KMS-11 (cell line): ENCODE results near the gene DNMT3A.

ENCODE experiments used
- H2AFZ ChIP-seq: fragments of 200-600 bp; sonication (generic); 2 replicates; pipeline ENCODE4 v1.6.1; 2016; ENCODE audit warnings: antibody characterized with exemption, mixed run types, low read depth
- H3K27ac ChIP-seq: fragments of 200-600 bp; sonication (generic); 2 replicates; pipeline ENCODE4 v1.6.1; 2016; ENCODE audit warnings: mild to moderate bottlenecking, mixed run types
- H3K27me3 ChIP-seq: fragments of 200-600 bp; sonication (generic); 2 replicates; pipeline ENCODE4 v1.6.1; 2017; ENCODE audit warnings: mild to moderate bottlenecking, low read depth, mixed run types, moderate library complexity; ENCODE audit not compliant: insufficient read depth
- H3K36me3 ChIP-seq: fragments of 200-600 bp; sonication (generic); 2 replicates; pipeline ENCODE4 v1.6.1; 2017; ENCODE audit warnings: mild to moderate bottlenecking, mixed run types; ENCODE audit not compliant: insufficient read depth
- H3K4me1 ChIP-seq: fragments of 200-600 bp; sonication (generic); 2 replicates; pipeline ENCODE4 v1.6.1; 2016; ENCODE audit warnings: mild to moderate bottlenecking, low read depth, mixed run types; ENCODE audit not compliant: poor library complexity, severe bottlenecking
- H3K4me2 ChIP-seq: fragments of 200-600 bp; sonication (generic); 2 replicates; pipeline ENCODE4 v1.7.0; 2016; ENCODE audit warnings: mild to moderate bottlenecking, mixed run types
- H3K4me3 ChIP-seq: fragments of 200-600 bp; sonication (generic); IDR thresholded peaks from 2 replicates; pipeline ENCODE4 v1.6.1; 2017; ENCODE audit warnings: low read depth, low read length, mixed read lengths; ENCODE audit not compliant: insufficient read depth
- H3K79me2 ChIP-seq: fragments of 200-600 bp; sonication (generic); 2 replicates; pipeline ENCODE4 v1.6.1; 2016; ENCODE audit warnings: low read depth, mixed run types; ENCODE audit not compliant: insufficient read depth
- H3K9ac ChIP-seq: fragments of 200-600 bp; sonication (generic); 2 replicates; pipeline ENCODE4 v1.6.1; 2016; ENCODE audit warnings: mild to moderate bottlenecking, mixed run types
- H4K20me1 ChIP-seq: fragments of 200-600 bp; sonication (generic); 2 replicates; pipeline ENCODE4 v1.6.1; 2016; ENCODE audit warnings: mild to moderate bottlenecking, mixed run types; ENCODE audit not compliant: insufficient read depth
- CTCF ChIP-seq: fragments of 200-600 bp; sonication (generic); conservative IDR thresholded peaks from 2 replicates; pipeline ENCODE4 v1.6.1; 2017; ENCODE audit warnings: low read depth, mild to moderate bottlenecking, antibody characterized with exemption, low read length, moderate library complexity, mixed read lengths

DNMT3A gene

GRCh38 chr2:25324251-25324650 is 17.5 kb downstream of the DNMT3A start:
- no peaks in the 10 kb centered on the region for H3K4me1 ChIP-seq
- no peak overlapping the region for H3K4me2 ChIP-seq
- no peaks in the 10 kb centered on the region for H3K27me3 ChIP-seq
- H2AFZ ChIP-seq, result no peak overlapping the region
- no peak overlapping the region for H3K4me3 ChIP-seq
- H3K36me3 ChIP-seq, result no peaks in the 10 kb centered on the region
- no peak for TF ChIP-seq CTCF
- H3K9ac ChIP-seq, result no peak overlapping the region
- no peaks in the 10 kb centered on the region for H4K20me1 ChIP-seq
- no peaks in the 10 kb centered on the region for H3K79me2 ChIP-seq
- no peak overlapping the region for H3K27ac ChIP-seq

- no peak overlapping the region for H3K4me3 ChIP-seq
- no peak overlapping the region for H3K9ac ChIP-seq
- H3K4me2 ChIP-seq, result no peak overlapping the region
- no peak for TF ChIP-seq CTCF
- no peaks in the 10 kb centered on the region for H3K79me2 ChIP-seq
- no peaks in the 10 kb centered on the region for H3K27me3 ChIP-seq
- H3K36me3 ChIP-seq, result no peaks in the 10 kb centered on the region
- no peaks in the 10 kb centered on the region for H3K4me1 ChIP-seq
- no peak overlapping the region for H3K27ac ChIP-seq
- H2AFZ ChIP-seq, result no peak overlapping the region
- H4K20me1 ChIP-seq, result no peaks in the 10 kb centered on the region
Observed at GRCh38 chr2:25323610-25324189, 18.0 kb downstream of the DNMT3A start.

GRCh38 chr2:25323042-25323514 is 18.6 kb downstream of the DNMT3A start:
- Histone ChIP-seq H3K27me3 (no peaks in the 10 kb centered on the region), H3K36me3 (no peaks in the 10 kb centered on the region), H3K4me2 (no peak overlapping the region), H3K79me2 (no peaks in the 10 kb centered on the region), H4K20me1 (no peaks in the 10 kb centered on the region), H3K9ac (no peak overlapping the region), H2AFZ (no peak overlapping the region), H3K4me3 (no peak overlapping the region), H3K4me1 (no peaks in the 10 kb centered on the region), H3K27ac (no peak overlapping the region)
- no peak for TF ChIP-seq CTCF

GRCh38 chr2:25322312-25322711 is 19.4 kb downstream of the DNMT3A start:
- Histone ChIP-seq H3K9ac (no peak overlapping the region), H3K27ac (no peak overlapping the region), H3K36me3 (no peaks in the 10 kb centered on the region), H3K4me2 (no peak overlapping the region), H2AFZ (no peak overlapping the region), H3K4me3 (no peak overlapping the region), H3K79me2 (no peaks in the 10 kb centered on the region), H4K20me1 (no peaks in the 10 kb centered on the region), H3K4me1 (no peaks in the 10 kb centered on the region), H3K27me3 (no peaks in the 10 kb centered on the region)
- TF ChIP-seq CTCF, result no peak
